Stimulated activated CD8-positive, alpha-beta memory T cell treated with anti-CD3 and anti-CD28 coated beads, Interleukin-4, amount 100 ng/mL, for 24 hours (primary cell): ENCODE data around the gene RAMP3.
"Not testable (repeated sequence)": the region's sequence is repeated elsewhere in the genome, so short reads cannot be mapped to it uniquely, and the experiment has no call there.

Source experiments
- DNase-seq: peaks from one replicate; pipeline ENCODE4 v3.0.0-alpha.2; 2020; ENCODE audit warnings: low read depth

The RAMP3 gene

DNA sequence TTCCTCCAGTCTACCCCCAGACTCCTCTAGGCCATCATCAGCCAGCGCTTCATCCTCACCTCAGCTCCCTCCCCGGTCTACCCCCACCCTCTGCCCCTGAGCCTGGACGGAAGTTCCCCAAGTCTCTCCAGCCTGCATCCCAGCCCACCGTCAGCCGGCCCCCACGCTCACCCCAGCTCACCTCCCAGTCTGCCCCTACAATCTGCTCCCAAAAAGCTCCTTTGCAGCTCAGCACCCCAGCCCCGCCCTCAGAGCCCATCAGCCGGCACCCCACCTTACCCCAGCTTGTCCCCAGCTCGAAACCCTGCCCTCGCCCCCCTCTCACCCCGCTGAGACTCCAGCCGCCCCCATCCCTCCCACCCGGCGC lies 322 bp upstream of the RAMP3 start:
- DNase-seq: no peak

- no peak for DNase-seq
Measured at GRCh38 chr7:45158471-45158870, 880 bp downstream of the RAMP3 start.

DNA sequence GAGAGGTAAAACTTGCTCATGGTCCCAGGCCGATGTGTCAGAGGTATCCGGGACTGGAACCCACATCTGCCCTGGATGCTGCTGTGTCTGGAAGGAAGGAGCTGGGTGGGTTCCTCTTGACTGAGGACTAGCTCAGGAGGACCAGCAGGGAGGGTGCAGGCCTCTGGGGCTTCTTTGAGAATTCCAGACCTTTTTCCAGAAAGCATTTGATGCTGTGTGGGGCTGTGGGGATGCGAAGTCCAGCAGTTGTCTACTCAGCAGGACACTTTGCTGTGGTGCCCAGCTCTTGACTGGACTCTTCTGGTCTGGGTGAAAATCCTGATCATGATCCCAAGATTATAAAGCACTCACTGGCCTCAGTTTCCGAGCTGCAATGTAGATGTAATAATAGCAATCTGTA lies 1.7 kb downstream of the RAMP3 start:
- no peak for DNase-seq

- DNase-seq: no peak
Measured at GRCh38 chr7:45160417-45160881, 2.9 kb downstream of the RAMP3 start.

DNA sequence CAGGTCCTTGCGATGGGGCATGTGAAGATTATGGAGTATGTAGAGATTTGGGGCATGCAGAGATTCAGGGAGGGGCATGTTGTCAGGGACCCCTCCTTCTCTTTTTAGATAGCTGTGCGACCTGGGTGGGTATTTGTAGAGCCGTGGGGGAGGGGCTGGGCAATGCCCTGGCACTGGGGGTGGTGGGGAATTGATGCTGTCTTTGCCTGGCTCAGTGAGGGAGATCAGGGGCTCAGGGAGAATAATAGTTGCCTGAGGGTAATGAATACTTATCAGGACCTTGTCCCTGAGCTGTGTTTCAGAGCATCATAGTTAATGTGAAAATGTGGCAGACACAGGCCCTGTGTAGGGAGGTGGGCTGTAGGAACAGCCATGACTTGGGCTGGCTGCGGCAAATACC lies 3.5 kb downstream of the RAMP3 start:
- DNase-seq: no peak

DNA sequence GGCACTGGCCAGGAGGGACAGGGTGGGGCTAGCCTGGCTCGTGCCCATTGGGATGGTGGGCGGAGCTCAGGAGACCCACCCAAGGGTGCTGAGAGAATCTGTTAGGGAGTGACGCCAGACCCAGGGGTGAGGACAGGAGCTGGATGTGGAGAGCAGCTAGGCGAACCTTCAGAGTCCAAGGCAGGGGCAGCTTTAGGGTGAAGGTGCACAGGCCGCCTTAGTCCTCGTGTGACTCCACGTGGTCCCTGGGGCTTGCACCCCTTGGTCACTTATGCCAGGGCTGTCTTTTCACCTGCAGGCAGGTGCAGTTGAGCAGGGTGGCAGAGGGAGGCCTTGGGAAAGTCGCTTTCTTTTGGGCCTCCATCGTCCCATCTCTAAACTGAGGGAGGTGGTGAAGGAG lies 4.3 kb downstream of the RAMP3 start:
- DNase-seq: no peak

DNA sequence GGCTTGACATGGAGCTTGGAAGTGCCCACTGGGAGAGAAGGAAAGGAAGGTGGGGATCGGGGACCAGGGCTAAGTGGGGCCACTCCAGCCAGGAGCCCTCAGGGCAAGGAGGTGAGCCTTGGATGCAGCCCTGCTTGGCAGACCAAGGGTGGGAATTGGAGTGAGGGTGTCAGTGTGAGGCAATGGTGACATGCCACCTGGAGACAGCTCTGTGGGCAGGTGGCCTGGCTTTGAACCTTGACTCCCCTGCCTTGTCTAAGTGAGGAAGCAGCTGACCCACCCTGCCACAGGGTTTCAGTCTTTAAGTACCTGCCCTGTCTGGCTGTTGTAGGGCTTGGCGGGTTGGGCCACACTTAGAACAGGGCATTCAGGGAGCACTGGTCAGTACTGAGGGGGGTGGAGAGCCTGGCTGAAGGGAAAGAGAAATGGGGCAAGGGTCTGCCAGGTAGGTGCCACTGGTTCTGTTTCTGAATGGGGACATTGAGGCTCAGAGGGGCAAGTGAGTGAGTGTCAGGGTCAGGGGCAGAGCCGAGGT lies 4.8 kb downstream of the RAMP3 start:
- no peak for DNase-seq

DNA sequence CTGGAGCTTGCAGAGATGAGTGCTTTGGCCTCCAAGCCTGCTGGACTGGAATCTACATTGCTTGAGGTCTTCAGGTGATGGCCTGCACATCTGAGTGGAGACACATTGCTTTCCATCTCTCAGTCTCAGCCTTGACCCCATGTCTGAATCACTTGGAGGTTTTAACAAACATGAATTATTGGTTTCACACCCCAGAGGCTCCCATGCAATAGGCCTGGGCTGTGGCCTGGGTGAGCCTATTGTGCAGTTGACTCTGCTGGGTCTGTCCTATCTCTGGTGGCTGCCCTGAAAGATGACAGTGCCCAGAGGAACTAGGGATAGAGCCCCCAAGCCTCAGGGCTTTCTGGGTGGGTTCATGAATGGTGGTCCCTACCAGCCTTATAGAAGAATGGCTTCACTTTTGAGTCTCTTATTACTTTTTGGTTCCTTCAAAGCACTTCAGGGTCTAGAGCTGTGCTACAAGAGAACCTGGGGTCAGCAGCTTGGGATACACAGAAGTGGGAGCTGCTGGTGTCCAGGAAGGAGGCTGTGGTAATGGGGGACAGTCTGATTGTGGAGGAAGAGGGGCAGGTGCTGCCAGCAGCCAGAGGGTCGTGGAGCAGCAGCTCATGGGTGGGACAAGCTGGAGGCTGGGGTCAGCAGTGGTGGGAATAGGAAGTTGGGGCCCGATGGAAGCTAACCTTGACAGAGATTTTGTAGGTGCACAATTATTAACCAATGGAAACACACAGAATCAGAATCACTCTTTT lies 5.5 kb downstream of the RAMP3 start:
- no peak for DNase-seq

GRCh38 chr7:45163692-45164052 lies 6.1 kb downstream of the RAMP3 start:
- no peak for DNase-seq

- not testable (repeated sequence) for DNase-seq
Measured at GRCh38 chr7:45164271-45164670, 6.7 kb downstream of the RAMP3 start.

DNA sequence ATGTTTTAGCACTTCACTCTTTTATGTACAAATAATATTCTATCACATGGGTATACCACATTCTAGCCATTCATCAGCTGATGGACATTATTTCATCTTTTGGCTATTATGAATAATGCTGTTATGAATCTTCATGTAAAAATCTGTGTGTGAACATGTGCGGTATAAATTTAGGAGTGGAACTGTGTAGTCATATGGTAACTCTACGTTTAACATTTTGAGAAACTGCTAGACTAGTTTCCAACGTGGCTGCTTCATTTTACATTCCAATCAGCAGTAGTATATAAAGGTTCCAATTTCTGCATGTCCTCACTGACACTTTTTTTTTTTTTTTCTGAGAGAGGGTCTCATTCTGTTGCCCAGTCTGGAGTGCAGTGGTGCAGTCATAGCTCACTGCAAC lies 8.3 kb downstream of the RAMP3 start:
- no peak for DNase-seq

GRCh38 chr7:45171946-45172345 lies 14.4 kb downstream of the RAMP3 start:
- DNase-seq: no peak

DNA sequence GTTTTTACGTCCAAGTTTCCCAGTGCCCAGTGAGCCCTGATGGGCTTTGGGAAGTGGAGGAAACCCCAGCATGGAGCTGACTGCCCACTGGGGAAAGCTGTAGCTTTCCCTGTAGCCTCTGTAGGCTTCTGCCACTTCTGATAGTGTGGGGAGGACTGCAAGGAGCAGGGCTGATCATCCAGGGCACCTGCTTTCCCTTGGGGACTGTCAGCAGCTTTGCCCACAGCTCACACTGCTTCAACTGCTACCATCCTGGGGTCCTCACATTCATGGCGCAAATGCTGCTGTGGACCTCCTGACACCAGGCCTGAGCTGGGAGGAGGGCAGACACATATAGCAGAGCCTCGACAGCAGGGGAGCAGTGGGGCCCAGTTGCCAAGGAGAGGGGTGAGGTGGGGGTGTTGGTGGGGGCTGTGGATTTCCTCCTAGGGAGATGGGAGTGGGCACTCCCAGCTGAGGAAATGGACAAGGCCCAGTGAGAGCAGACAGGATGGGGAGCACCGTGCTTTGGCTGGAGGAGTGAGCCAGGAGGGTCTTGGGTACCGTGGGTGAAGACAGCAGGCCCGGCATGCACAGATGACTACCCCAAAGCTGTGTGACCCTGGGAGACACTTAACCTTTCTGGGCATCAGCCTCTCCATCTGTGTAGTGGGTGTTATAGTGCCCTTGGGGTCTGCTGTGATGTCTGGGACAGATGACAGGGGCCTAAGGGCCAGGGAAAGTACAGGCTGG lies 16.2 kb downstream of the RAMP3 start:
- DNase-seq: no peak

DNA sequence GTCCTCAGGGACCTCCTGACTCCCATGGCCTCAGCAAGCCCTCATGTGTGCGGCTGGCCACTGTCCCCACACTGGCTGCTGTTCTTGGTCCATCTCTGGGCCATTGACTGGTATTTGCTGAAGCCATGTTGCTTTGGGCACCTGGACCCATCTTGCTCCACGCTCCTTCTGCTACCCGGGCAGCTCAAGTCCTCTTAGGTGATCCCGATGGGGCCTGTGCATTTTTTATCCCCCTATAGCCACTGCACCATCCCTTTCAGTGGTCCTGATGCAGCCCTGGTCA lies 16.7 kb downstream of the RAMP3 start:
- DNase-seq: no peak

GRCh38 chr7:45174966-45175765 lies 17.6 kb downstream of the RAMP3 start:
- no peak for DNase-seq

DNA sequence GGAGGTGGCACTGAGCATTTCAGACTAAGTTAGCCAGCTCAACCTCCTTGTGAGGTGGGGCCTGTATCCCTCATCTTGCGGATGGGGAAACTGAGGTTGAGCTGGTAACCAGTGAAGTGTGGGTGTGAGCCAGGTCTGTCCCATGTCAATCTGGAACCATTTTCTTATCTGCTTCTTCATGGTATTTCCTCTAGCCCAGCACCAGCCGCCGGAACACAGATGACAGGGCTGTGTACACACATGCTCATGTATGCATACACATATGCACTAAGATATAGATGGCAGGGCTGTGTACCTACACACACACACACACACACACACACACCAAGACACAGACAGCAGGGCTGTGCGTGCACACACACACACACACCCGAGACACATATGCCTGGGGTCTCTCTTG lies 18.5 kb downstream of the RAMP3 start:
- DNase-seq: no peak

DNA sequence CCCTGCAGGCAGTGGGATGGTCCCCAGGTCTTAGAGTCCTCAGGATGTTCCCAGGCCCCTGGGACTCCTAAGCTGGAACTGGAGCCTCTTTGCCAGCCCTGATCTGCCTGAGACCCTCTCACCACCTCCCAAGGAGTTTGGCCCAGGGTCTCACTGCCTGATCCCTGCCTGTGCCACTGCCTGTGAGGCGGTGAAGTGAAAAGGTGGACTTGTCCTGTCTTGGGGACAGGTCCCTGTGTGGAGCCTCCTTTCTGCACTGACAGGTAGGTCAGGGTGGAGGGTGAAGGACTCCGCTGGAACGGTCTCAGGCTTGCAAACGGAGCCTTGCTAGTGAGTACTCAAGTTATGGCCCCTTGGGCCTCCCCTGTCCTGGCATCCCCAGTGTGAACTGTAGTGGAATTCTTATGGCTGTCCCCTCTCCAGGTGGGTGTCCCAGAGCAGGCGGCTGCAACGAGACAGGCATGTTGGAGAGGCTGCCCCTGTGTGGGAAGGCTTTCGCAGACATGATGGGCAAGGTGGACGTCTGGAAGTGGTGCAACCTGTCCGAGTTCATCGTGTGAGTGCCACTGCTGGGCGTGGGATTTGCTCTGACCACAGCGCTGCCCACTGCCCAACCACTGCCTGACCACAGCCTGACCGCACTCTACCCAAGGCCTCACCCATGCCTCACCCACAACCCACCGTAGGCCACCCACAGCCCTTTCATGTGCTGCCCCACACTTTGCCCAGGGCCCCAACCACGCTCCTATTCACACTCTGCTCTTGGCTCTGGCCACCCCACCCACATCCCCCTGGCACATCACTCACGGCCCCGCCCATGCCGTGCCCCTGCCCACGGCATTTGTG lies 19.5 kb downstream of the RAMP3 start:
- DNase-seq: no peak

DNA sequence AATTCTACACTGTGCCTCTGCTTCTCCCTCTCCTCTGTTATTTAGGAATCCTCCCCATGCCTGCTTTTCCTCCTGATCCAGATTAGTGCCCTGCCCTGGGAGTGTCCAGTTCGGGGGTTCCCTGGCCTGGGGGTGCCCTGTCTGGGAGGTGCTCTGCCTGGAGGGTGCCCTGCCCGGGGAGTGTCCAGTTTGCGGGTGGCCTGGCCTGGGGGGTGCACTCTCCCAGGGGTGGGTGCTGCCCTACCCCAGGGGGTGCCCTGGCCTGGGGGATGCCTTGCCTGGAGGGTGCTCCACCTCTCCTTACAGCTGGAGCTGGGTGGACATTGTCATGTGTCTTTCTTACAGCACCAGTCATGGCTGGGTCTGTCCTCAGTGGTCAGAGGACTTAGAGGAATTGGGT lies 20.2 kb downstream of the RAMP3 start:
- no peak for DNase-seq

DNA sequence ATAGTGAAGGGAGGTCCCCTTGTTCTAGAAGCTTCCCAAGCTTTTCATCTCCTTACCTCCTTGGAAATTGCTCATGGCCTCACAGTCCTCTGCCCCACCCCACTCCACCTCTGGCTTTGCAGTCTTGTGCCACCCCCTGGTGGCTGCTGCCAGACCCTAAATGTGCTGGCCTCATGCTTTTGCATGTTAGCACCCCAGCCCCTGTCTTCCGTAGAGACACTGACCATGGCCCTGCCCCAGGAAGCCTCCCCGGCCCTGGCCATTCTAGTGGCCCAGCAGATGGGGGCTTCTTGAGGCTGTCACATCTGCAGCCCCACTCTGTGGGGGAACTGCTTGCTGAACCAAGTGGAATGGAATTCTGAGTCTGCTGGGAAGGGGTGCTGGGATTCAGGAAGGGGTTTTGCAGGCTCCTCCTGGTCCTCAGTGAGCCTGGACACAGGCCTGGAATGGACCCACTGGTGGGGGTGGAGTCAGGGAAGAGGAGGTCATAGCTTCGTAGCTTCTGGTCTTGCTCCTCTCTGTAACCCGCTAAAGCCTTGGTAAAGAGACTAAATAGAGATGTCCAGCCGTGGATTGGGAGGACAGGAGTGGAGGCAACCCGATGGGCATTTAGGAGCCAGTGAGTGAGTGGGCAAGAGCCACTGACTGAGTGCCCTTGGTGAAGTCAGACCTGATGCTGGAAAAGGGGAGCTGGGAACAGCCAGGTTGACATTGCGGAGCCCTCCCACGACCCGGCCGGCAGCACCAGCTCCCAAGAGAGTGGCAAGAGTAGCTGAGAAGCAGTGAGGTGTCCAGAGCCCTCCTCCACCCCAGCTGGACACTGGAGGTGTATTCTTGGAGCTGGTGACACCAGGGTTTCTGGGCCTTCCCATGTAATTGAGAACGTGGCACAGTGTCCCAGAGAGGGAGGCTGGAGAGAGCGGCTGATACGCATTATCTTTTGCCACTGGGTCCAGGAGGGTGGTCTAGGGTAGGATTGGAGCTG lies 20.9 kb downstream of the RAMP3 start:
- no peak for DNase-seq

DNA sequence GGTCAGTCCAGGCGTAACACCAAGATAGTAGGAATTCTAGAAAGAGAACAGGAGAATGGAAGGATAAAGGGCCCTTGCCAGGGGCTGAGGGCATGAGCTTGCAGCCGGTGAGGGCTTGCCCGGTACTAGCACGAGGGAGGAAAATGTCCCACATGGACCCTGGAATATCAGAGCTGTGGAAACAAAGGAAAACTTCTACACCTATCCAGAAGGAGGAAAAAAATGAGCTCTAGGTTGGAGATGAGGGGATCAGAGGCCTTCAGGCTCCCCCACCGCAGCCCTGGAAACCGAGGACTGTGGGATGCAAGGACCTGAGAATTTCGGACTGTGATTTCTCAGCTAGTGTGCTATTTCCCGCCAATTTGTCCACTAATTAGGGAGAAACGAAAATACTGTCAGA lies 22.1 kb downstream of the RAMP3 start:
- DNase-seq: no peak
